ENCODE data around the gene BNC2.

The BNC2 gene

DNA sequence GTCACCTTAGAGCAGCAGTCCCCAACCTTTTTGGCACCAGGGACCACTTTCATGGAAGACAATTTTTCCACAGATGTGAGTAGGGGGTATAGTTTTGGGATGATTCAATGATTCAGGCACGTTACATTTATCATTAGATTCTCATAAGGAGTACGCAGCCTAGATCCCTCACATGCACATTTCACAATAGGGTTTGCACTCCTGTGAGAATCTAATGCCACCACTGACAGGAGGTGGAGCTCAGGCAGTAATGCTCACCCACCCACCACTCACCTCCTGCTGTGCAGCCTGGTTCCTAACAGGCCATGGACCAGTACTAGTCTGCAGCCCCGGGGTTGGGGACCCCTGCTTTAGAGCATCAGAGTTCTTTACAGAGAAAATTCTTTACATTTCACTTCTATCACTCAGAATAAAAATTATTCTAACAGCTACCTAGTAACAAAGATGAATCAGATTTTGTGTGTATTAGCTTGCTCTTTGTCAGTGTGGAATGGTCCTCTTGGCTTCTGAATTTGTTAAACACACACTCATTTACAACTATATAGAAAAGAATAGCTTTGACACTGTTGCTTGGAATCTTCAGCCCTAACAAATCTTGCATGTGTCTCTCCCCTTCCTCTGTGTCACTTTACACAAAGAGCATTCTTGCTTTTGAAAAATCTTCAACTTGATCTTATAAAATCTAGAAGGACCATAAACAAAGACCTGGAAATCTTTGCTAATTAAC is 438.6 kb downstream of the BNC2 start:
- no peak for DNase-seq

GRCh38 chr9:16429671-16430070 is 440.8 kb downstream of the BNC2 start:
- no peak for DNase-seq

- no peak for DNase-seq
Observed at GRCh38 chr9:16427873-16428427, 442.5 kb downstream of the BNC2 start.

DNA sequence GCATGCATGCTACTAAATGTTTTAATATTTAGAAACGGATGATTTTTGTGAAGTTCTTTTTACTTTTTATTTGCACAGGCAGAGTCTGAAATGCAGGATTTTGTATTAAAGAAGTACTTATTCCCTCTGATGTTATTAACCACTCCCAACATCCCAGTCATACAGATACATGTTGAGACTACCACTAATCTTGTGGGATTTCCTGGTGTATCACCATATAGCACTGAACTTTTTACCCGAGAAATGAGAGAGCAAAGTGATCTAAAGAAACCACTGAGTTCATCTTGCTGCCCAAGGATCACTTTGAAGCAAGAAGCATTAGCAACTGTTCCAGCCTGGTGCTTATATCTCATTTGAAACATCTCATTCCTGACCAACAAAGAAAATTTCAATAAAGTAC is 443.8 kb downstream of the BNC2 start:
- DNase-seq, result no peak

DNA sequence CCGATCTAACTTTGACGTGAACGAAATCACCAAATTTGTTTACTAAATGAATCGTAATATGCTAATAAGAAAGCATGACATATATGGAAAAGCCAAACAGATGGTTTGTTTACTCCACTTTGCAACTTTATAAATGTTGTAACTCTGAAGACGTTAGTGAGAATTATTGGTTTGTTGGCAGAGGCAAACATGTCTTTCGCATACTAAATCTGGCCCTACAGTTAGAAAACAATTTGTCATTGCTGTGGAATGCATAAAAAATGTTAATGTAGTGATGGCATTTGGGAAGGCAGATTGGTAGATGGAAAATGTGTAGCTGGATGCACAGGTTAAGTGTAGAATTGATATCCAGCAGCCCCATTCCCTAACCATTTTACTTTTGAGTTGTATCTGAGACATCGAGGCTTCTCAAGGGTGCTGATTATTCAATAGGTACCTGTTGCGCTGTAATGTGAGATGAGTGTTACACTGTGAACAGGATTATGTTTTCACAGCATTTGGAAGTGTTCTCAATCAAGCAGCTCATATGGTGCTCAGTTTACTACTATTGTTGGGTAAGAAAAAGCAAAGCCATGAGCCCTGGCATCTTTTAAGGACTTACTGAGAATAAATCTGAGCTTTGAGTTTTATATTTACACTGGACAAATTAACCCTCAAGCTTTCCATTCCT is 444.8 kb downstream of the BNC2 start:
- no peak for DNase-seq

DNA sequence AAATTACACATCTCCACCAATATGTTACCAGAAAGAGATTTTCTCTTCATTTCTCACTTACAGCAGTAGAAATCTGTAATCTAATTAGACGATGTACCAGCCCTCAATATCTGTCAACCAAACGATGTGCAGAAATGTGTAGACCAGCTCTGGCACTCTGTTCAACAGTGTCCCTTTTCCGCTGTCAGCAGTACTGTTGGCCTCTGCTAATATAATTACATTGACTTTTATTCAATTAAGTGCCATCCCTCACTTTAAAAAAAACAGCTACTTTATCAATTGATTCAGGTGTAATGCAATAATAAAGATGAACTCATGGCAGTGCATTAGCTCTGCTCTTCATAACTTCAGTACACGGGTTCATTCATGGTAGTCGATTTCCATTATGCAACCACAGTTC is 448.4 kb downstream of the BNC2 start:
- DNase-seq, result no peak

GRCh38 chr9:16421532-16421931 is 448.9 kb downstream of the BNC2 start:
- no peak for DNase-seq

DNA sequence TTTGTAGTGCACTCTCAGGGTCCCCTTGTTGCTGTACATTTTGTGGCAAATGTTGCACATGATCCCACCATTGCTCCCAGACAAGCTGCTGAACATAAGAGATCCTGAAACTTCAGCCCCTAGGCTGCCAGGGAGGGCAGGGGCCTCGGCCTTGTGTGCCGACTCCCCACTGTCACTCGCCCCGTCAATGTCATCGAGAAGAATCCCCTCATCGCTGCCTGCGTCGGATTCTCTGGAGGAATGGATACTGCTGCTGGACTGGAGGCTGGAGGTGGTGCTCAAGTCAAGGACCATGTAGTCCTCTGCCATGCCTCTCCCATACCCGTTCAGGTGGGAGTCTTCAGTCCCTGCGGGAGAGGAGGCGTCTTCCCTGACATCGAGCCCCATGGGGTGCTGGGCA is 451.3 kb downstream of the BNC2 start:
- DNase-seq, result no peak

DNA sequence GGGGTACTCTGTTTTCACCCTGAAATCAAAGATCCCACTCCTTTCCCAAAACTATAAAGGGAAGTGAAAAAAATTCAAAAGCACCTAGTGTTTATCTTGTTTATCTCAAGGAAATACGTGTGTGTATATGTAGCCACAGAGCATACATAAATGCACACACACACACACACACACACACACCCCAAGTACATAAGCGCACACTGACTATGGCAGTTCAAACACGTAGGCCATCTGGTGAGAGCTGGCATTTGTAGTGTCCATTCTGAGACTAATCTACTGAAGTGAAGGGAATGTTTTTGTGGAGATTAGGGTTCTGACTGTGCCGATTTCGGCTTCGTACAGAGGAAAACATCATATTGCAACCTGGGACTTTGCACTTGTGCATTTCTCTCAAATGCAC is 451.7 kb downstream of the BNC2 start:
- DNase-seq, result no peak

GRCh38 chr9:16417749-16418148 is 452.7 kb downstream of the BNC2 start:
- no peak for DNase-seq

- no peak for DNase-seq
Observed at GRCh38 chr9:16417161-16417560, 453.3 kb downstream of the BNC2 start.

DNA sequence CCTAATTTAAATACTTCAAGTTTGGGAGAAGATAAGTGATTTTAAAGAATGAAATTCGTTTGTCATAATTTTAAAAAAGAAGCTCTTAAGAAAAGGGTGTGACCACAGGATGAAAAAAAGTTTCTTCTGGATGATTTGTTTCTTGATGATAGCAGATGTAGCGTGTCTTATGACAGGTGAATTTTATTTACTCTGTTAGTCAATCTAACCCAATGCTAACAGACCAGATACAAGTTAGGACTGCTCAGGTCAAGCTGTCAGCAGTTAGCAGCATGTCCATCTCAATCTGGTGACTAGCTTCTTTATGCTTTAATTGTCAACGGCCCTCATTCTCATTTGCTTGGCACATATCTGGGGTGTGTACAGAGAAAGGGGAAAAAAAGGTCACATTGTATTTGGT is 456.0 kb downstream of the BNC2 start:
- no peak for DNase-seq

DNA sequence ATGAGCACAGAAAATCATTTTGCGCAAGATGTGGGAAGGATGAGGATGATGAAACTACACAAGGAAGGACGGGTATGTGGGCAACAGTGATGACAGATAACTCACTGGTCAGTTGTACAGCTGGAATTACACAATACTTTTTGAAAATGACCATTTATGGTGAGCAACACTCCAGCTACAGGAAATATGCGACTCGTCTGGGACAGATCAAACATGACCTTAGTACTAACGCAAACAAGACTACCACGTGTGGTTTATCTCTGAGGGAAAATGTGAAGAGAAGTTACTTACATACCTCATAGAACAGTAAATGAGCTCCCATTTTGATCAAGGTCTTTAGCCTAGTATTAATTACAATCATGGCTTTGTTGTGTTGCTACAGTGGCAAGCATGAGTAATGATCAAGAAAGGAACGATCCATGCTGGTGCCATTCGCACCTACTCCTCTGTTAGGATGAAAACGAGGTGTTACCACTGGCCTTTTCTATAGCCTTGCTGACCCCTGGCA is 456.9 kb downstream of the BNC2 start:
- DNase-seq, result no peak

GRCh38 chr9:16412740-16413139 is 457.7 kb downstream of the BNC2 start:
- DNase-seq, result no peak

- no peak for DNase-seq
Observed at GRCh38 chr9:16411311-16411710, 459.2 kb downstream of the BNC2 start.

GRCh38 chr9:16410601-16411280 is 459.7 kb downstream of the BNC2 start:
- DNase-seq, result no peak

DNA sequence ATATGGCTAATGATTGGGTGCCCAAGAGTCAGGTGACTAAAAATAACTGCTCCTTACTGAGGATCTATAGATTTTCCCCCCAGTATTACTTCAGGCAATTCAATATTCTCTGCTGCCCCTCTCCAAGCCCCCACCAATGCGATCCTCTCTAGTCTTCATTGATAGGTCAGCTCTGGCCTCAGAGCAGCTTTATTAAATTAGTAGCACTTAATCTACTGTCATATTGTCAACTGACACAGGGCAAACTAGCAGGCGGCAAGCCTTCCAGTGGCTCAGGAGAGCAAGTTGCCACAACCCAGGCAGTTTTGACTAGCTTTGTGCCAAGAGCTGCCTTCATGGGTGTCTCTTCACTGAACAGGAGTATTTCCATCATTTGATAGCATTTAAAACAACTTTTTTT is 462.9 kb downstream of the BNC2 start:
- DNase-seq, result no peak

DNA sequence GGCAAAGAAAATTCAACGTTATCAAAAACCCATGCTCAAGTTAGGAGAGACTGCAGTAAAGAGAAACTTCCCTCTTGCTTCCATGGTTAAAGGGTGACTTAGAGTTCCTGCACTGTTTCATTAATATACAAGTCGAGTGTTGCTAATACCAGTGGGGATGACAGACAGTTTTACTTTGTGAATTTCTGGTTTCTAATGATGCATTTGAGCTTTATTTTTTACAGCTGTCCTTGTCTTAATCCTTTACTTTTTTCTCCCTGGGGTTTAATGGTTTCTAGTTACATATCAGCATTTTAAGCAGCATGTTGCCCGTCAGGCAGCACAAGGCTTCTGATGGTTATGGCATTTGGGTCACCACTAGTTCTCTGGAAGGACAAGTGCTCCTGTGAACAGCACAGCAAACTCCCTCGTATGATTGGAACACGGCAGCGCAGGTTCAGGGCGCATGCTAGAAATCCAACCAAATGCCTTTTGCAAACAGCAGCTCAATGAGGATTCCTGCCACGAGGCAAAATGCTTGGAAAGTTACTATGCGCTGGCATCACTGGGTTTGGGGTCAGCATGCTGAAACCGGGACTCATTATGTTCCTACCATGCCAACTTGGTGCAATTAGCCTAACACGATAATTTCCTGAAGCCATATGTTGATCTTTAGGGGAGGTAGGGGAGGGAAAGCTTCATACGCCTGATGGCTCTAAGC is 463.8 kb downstream of the BNC2 start:
- DNase-seq, result no peak

- no peak for DNase-seq
Observed at GRCh38 chr9:16405421-16405820, 465.0 kb downstream of the BNC2 start.

DNA sequence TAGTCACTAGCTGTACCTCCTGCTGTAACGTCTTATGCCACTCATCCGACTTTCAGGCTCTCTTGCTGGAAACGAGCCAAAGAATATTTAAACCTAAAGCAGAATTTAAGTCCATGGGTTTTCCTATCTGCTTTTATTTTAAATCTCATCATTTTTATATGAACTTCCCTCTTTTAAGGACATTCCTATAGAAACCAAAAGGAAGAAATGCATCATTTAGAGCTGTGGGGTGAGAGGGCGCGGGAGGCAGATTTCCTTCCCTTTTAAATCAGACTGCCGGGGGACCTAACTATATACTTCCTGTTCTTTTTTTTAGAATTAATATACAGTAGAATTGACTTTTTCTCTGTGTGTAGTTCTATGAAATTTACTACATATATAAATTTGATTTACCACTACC is 468.8 kb downstream of the BNC2 start:
- no peak for DNase-seq

- DNase-seq, result no peak
Observed at GRCh38 chr9:16398691-16399090, 471.8 kb downstream of the BNC2 start.

DNA sequence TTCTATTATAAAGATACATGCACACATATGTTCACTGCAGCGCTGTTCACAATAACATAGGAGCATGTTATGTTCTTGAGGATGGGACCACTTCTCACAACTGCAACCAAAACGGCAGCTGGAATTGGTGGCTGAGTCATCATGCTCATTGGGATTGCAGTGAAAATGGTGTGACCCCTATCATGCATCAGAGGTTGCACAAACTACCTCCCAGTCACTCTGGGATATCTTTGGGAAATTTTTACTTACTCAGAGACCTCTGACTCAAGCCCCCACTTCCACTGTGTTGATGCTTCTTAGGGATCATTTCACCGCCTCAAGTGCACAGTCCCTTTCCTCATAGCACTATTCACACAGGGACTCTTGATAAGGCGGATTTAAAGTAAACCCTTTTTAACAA is 474.1 kb downstream of the BNC2 start:
- no peak for DNase-seq

- DNase-seq, result no peak
Observed at GRCh38 chr9:16391369-16391768, 479.1 kb downstream of the BNC2 start.

Measured in activated CD4-positive, CD25-positive, alpha-beta regulatory T cell treated with anti-CD3 and anti-CD28 coated beads, Interleukin-2, amount 50 U/mL, for 72 hours (primary cell).